GM19324 (cell line): Measurements from ENCODE around the gene FTCDNL1.
A peak's percentile ranks its signal among the peaks of the same experiment; 100 is the strongest.

Experiments
- ATAC-seq: cut with Tn5 transposase; IDR thresholded peaks from one replicate; pipeline ENCODE4 v1.9.1; 2021; ENCODE audit warnings: mild to moderate bottlenecking, moderate library complexity; ENCODE audit not compliant: unreplicated experiment, low FRiP score

Gene FTCDNL1

DNA sequence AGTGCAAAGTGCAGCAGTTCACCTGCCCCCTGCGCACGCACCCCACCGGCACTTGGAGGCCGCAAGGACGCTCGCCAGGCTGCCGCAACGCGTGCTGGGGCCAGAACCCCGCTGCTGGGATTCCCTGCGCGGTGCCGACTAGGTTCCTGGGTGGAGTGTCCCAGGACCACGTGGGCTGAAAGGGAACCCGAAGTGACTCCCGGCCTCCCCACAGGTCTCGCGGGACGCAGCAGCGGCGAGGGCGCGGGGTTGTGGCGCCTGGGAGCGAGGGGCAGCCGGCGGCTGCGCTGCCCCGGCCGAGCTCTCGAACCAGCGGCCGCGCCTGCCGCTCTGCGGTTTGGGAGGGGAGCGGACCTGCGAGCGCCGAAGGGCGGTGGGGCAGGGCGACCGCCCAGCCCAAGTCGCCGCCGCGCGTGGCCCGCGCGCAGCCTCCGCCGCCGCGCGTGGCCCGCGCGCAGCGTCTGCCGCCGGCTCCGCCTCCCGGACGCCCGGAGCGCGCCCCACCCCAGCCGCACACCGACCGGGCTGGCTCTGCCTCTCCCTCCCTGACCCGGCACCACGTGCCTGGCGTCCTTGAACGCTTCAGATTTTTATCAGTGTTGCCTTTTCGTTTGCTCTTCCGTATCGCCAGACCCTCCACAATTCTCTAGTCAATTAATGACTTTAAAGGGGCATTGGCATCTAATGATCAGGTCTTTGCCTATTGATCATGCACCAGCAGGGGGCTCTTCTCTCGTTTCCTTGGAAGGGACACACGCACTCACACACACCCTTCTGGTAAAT lies at the start of gene FTCDNL1:
FTCDNL1 (minus strand) TSS at position 475 of the 783 bp plus-strand sequence. CDS start 2,230 bp downstream, outside the sequence.
- ATAC-seq, result peak; percentile 99

DNA sequence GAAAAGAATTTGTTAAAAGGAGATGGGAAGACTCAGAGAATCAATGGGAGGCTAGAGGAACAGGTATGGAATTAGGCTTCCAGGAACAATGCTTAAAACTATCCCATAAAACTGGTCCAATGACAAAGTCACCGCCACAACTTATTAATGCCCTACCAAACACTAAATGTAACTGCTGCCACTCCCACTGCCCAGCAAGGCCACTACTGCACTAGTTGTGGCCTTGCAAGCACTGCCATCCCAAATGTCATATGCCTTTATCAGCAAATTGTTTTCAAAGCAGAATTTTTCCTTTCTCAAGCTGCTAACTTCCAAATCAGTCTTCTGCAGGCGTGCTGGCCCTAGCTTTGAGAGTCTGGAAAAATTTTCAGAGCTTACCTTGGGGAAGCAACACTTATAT lies 45.6 kb upstream of the FTCDNL1 start:
- ATAC-seq, result no peak

DNA sequence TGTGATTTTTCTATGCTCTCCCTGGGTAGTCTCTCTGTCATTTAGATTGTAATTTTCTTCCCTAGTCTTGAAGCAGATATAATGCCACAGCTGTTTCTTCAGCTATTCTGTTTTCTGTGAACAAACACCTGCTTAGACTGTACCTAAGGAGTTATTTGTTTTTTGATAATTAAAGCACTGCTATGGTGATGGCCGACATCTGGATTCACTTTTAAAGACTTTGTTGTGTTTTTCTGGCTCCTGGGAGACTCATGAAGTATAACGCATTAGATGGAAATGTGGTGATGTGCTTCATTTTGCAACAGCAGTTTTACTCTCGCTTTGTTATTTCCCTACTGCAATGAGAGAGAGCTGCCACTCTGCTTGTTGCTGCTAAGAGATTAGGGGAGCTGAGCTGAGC lies 44.4 kb upstream of the FTCDNL1 start:
- no peak for ATAC-seq

DNA sequence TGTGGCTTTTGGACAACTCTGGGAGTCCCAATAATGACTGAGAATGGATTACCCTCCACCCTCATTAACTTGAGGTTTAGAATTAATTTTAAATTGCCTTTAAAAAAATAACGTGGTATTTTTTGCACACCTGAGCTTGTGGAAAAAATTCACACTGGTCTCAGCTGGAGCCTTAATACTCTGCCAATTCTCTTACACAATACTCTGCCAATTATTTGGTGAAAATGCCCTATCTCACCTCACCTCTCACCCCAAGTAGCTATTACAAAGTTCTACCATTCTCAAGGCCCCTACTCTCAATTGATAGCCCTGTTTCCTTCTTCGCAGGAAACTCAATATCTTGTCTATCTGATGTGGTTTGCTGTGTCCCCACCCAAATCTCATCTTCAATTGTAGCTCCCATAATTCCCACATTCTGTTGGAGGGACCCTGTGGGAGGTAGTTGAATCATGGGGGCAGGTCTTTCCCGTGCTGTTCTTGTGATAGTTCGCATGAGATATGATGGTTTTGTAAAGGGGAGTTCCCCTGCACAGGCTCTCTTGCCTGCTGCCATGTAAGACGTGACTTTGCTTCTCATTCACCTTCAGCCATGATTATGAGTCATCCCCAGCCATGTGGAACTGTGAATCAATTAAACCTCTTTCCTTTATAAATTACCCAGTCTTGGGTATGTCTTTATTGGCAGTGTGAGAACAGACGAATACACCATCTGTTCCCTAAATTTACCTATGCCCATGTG lies 32.7 kb upstream of the FTCDNL1 start:
- ATAC-seq, result no peak

DNA sequence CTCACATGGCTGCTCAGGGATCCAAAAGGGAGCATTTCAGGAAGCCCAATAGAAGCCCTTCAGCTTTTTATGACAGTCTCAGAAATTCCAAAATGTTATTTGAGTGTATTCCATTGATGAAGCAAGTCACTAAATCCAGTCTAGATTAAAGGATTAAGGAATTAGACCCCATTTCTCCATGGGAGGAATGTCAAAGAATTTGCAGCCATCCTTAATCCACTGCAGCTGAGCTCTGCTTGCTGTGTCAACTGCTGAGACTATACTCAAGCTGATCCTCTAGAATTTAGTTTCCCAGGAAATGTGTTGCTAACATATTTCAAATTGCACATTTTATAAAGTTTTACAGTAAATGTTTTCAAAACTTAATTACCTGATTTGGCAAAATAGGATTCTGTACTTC lies 31.7 kb upstream of the FTCDNL1 start:
- ATAC-seq, result no peak

DNA sequence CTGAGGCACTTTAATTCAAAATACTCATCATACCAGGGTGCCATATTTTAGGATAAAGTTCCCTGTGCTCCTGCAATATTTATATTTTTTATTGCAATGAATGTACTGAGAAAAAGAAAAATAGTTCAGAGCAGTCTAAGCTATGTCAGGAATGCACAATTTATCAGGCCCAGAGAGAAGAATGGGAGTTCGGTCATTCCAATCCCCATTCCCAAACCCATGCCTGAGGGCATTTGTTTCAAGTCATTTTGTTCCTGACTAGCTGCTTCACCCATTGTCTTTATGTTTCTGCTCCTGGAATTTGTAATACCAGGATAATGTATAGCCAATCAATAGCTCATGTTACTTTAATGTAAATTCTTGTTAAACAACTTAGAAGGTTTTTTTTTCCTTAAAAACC lies 24.4 kb upstream of the FTCDNL1 start:
- ATAC-seq, result no peak

DNA sequence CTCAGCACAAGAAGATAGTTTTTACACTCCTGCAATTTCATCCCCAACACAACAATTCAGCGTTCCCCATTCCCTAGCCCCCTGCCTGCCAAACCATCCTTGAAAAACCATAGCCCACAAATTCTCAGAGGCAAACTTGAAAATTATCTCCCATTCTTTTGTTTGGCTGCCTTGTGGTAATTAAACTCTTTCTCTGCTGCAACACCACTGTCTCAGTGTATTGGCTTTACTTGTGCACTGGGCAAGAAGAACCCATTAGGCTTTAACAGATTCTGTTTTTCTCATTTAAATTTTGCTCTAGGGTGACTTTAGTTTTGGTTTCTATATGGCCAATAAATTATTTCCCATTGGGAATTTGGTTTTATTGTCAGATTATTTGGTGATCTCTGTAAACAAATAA lies 23.2 kb upstream of the FTCDNL1 start:
- no peak for ATAC-seq

DNA sequence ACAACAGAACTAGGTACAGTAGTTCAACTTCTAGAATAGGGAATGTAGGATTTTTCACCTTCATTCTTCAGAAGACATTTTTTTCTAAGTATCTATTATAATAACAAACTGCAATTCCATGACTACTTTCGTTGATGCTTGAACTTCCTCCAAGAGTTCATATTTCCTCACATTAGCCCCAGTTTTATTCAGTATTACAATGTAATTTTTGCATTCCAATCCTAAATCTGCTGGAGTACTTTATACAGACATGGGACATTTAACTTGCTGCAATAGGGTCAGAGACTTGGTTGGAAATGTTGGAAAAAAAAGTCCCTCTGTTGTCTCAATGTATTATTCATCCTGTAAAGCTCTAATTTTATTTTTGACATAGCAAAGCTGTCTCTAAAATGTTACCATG lies 19.6 kb upstream of the FTCDNL1 start:
- no peak for ATAC-seq

DNA sequence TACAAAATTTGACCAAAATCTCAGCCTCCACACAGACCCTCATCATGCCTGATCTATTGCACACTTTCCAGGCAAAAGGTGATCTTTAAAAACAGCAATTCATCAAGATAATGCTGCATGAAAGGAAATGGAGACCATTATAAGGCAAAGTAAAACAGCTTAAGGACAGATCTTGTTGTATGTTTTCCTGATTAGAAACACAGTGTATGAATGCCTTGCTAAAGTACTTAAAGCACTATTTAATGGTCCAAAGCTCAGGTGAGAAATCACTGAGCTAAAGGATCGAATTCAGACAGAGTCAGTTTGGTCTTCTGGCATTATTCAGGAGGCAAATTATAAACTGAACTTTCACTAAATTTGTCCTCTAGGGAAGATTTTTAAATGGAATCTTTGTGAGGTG lies 18.7 kb upstream of the FTCDNL1 start:
- no peak for ATAC-seq

DNA sequence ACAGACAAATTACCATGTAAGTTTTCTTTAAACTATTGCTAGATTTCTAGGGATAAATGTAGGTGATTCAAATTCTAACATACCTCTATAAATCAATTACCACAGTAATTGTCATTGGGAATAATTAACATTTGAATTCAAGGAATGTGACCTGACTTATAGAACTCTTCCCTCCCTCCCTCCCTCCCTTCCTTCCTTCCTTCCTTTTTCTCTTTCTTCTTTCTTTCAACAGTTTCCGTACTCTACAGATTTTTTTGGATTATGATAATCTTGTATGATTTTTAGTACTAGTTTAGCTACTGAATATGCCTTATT lies 18.2 kb upstream of the FTCDNL1 start:
- ATAC-seq, result no peak

DNA sequence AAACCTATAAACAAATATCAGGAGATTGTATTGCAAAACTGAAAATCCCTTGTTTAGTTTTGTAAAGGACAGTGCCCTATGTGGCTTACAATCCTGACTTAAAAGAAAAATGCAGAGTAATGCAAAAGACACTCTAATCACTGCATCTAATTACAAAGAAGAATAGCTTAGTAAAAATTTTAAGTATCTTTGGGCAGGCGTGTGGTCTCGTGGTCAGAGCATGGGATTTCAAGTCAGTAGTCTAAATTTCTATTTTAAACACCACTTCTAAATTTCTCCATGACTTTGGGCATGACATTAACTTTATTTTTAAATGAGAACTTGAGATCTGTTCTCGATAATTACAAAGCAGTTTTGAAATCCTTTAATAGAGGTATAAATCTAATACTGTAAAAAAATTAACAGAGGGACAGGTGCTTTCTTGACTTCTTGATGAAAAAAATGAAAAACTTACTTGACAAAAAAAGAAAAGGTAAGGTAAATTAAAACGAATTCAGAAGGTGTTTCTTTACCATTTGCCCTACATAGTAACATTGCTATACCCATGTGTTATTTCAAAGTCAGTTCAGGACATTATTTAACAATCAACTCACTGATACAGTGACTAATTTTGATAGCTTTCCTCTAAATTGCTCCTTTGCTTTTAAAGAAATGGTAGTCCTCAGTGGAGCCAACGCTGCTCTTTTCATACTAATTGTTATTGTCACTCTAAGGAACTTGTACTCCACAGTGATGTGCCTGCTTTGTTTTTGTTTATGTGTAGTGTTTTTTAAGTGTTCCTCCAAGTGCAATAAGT lies 17.6 kb upstream of the FTCDNL1 start:
- ATAC-seq, result no peak

DNA sequence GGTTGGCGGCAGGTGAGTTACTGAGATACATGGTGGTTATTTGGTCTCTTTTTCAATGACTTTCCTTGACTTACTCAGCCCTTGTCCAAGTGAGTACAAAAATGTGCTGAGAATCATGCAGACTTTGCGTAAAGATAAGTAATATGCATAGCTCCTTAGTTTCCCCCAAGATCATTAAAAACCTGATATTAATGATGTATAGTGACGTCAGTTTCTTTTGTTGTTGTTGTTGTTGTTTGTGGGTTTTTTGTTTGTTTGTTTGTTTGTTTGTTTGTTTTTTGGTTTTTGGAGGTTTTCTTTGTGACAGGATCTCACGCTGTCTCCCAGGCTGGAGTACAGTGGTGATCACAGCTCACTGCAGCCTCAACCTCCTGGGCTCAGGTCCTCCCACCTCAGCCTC lies 14.9 kb upstream of the FTCDNL1 start:
- ATAC-seq, result no peak

DNA sequence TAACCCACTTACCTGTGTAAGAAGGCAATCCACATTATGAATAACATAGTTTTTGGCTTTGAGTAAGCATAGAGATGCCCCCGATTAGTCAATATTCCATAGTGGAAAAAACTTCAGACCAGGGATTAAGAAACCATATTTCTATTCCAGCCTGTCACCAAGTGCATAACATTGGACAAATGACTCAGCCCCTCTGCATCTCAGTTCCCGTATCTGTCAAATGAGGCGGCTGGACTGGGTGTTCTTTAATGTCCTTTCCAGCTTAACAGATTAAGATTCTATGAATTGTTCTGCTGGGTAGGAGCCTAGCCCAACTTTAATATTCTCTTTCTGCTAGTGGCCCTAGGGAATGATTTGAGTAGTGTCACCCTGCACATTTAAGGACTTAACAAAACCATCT lies 11.8 kb upstream of the FTCDNL1 start:
- no peak for ATAC-seq

DNA sequence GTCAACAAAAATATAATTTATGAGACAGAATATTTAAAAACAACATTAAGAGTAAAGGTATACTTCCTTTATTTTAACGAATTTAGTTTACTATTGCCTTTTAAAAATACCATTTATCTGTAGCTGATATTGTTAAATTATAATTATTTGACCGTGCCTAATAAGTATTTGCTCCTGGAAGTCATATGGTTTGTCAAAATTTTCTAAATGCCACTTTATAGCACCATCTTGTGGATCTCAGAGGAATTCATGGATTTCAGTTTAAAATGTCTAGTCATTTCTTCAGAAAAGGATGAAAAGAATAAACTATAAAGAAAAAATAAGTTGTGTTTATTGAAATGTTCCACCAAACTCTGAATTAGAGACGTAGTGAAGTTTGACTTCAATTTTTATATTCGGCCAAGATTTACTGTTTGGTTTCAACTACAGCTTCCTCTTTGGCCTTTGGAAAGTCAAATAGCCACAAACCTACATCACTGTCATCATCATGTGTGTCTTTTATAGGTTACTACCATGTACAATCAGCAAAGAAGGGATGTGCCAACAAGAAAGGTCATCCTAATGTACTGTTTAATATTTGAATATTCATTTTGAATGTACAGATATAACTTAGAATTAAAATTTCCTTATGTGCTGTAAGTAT lies 10.3 kb upstream of the FTCDNL1 start:
- no peak for ATAC-seq

DNA sequence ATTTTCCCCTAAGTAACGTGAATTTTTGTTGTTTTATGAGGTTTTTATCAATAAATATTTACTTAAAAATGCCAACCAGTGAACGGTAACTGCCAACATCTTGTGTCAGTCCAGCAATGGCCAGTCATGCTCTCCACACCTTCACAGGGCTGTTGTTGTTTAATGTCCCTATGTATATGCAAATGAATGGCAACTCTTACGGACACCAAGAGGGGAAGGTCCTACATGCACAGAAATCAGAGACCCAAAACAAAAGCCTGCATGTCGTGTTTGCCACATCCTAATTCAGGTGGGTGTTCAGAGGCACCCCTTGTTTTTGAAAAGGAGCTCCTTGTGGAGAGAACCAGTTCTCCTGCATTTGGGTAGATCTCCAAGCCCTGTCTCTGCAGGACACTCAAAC lies 4.8 kb upstream of the FTCDNL1 start:
- ATAC-seq, result no peak

DNA sequence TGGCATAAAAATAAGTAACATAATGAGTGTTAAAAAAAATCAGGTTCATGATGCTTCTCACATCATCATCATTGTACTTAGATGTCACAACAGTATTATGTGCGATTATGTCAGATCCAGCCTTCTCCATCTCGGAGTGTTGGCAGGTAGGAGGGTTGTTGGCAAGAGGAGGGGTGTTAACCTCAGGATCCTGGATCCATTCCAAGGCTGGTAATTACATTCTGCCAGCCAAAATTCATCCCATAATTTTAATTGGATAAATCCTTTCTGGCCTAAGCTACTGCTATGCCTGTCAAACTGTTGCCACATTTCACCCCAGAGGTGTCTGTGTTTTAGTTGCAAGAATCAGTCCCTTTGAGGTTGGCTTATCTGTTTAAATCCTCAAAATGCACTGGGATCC lies 891 bp upstream of the FTCDNL1 start:
- no peak for ATAC-seq

DNA sequence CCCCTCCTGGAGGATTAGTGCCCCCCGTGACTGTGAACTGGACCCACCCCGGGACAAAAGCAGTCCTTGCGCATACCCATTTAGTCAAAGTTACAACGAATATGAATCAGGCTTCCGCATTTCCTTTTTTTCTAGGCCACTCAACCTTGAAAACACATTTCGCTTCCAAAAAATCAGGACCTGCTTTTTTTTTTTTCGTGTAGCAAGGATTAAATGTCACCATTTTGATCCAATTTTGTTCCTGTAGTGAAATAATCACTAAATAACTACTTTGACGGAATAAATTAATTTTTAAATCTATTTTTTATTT lies 464 bp upstream of the FTCDNL1 start:
- ATAC-seq, result no peak

DNA sequence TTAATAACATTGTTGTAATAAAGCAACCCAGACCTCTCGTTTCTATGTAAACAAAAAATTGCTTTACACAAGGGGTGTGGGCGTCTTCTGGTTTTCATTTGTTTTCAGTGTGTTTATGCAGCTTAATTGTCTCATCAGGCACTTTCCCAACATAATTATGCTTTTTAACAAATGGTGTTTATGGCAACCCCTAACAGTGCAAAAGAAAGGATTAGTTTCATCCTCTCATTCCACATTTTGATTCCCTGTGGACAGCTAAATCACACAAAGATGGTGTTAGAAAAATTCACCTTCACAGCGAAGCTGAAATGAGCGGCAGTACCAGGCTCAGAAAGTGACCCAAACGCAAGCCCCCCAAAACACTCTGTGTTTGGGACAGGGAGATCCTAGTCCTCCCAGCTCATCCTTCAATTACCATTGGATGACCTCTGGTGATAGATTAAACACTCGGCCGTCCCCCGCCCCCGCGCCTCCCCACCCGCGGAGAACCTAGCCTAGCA lies 724 bp downstream of the FTCDNL1 start:
- no peak for ATAC-seq

DNA sequence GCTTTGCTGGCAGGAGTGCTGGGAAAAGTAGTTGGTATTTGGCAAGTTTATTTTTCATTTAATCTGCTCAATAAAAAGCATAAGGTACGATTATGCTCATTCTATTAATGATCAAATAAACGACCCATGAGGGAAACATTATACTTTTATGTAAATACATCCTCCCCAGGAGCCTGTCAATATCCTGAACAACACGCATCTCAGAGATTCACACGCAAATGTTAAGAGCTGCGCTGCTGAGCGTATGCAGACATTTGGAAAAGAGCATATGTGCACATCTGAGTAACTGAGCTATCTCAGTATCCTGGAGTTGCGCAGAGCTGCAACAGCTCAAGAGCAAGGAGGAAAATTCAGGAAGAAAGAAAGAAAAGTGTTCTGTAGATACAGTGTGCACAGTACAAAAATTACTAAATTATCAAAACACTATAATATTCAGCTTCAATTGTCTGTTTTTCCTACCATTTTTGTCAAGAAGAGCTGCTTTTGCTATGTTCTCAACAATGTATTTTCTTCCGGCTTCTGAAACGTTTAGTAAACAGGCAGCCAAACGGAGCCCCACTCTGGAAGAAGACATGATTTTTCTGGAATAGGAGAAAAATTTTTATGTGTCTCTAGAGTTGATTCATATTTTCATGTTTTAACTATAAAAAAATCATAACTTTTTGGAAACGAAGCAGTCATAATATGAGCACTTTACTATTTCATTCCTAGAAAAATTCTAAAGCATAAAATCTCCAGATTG lies 2.4 kb downstream of the FTCDNL1 start:
- no peak for ATAC-seq

DNA sequence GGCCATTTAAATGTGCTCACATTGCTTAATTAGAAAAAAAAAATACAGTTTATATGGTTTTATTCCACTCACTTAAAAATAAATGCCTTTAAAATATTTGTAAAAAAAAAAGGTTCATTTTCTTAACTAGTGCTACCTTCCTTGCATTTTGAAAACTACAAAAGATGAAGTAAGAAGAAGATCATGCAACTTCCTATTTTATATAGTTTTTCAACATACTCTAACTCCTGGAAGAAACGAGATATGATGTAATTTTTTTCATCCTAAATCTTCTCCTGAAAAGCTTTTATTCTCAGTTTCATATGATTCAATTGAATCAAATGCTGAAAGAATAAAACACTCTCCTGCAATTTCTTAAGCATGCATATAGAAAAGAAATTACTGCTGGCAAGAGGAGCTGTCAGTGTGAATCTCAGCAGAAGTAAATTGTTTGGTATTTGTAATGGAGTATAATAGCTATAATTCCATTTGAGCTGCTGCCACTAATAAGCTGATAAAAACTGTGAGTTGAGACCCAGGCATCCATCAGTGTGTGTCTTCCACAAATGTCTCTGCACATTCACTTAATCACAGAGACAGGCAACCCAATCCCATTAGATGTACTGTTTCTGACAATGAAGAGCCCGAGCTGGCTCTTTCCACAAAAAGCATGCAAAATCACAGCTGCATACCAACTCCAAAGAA lies 3.7 kb downstream of the FTCDNL1 start:
- ATAC-seq, result no peak
